ENCODE results near the gene S100B. TPM values are rescaled to one million over a fixed set of nuclear protein-coding genes. Genes with fewer than 3 reads are reported as not detected.

S100B gene
- total RNA-seq, 1 experiment from 2014 or later = not detected

- peaks cover 44 to 56% of the 10 kb centered on the region in 2 experiments for H3K36me3 ChIP-seq (ENCODE audit: control insufficient read depth in 1 of 2, insufficient read depth in 2 of 2, low read length in 2 of 2)
- no peak for DNase-seq (ENCODE audit: low read depth, low spot score)
- ATAC-seq = no peak
- no TSS peak for BruUV-seq (replicated peaks)
- no peaks in the 10 kb centered on the region for H3K27me3 ChIP-seq (ENCODE audit: insufficient read depth, low read length)
- POLR2A ChIA-PET = no interaction called here
- RAD21 ChIA-PET (ENCODE audit: low non-redundant PET in 1 of 2, low total read pairs in 2 of 2, uncharacterized antibody in 2 of 2, unreplicated experiment in 2 of 2) = no interaction called here
- no peak overlapping the region for H2AFZ ChIP-seq (ENCODE audit: low read depth, low read length, poor library complexity, severe bottlenecking)
- CTCF ChIA-PET = no interaction called here
- H3K9ac ChIP-seq (ENCODE audit: low read length) = no peak overlapping the region
- no peaks in the 10 kb centered on the region for H3K4me1 ChIP-seq (ENCODE audit: control insufficient read depth in 1 of 2, insufficient read depth in 2 of 2, low read length in 2 of 2)
- H3K27ac ChIP-seq (ENCODE audit: low read depth, low read length) = no peak overlapping the region
- intact Hi-C loops (cut with micrococcal nuclease) = no loop called here
- H3K9me3 ChIP-seq (ENCODE audit: control insufficient read depth in 1 of 2, insufficient read depth in 1 of 2, low read depth in 1 of 2, low read length in 2 of 2) = no peaks in the 10 kb centered on the region
- no peak overlapping the region for H3K4me2 ChIP-seq (ENCODE audit: low read length)
- TF ChIP-seq TCF7L2 (IDR thresholded peaks at IDR 0.05; ENCODE audit: borderline replicate concordance, extremely low read depth, insufficient read depth, insufficient read length) (no peak), EZH2 (IDR thresholded peaks at IDR 0.05) (no peak), ZBTB33 (IDR thresholded peaks at IDR 0.05; ENCODE audit: extremely low read depth, insufficient replicate concordance, low read length) (no peak), CBX3 (IDR thresholded peaks at IDR 0.05; ENCODE audit: low read depth) (no peak), JUND (IDR thresholded peaks at IDR 0.05) (no peak)
- no peak overlapping the region for H3K4me3 ChIP-seq (replicated peaks in 1 of 2; ENCODE audit: low read depth in 1 of 2, low read length in 2 of 2)
- H4K20me1 ChIP-seq (ENCODE audit: insufficient read depth) = no peaks in the 10 kb centered on the region
- no peaks in the 10 kb centered on the region for H3K9me2 ChIP-seq (ENCODE audit: insufficient read depth)
- peaks cover 3% of the 10 kb centered on the region; the same call in 1 of the 2 replicates for H3K79me2 ChIP-seq (ENCODE audit: insufficient read depth, low read length)
Observed at GRCh38 chr21:46648539-46648938, 43.7 kb upstream of the S100B start.

- Histone ChIP-seq H3K27ac (ENCODE audit: low read depth, low read length) (no peak overlapping the region), H3K9me3 (ENCODE audit: control insufficient read depth in 1 of 2, insufficient read depth in 1 of 2, low read depth in 1 of 2, low read length in 2 of 2) (no peaks in the 10 kb centered on the region), H3K9me2 (ENCODE audit: insufficient read depth) (no peaks in the 10 kb centered on the region), H3K4me2 (ENCODE audit: low read length) (no peak overlapping the region), H3K9ac (ENCODE audit: low read length) (no peak overlapping the region), H3K4me1 (ENCODE audit: control insufficient read depth in 1 of 2, insufficient read depth in 2 of 2, low read length in 2 of 2) (no peaks in the 10 kb centered on the region), H3K79me2 (ENCODE audit: insufficient read depth, low read length) (peaks cover 3% of the 10 kb centered on the region; the same call in 1 of the 2 replicates), H3K27me3 (ENCODE audit: insufficient read depth, low read length) (no peaks in the 10 kb centered on the region), H2AFZ (ENCODE audit: low read depth, low read length, poor library complexity, severe bottlenecking) (no peak overlapping the region), H4K20me1 (ENCODE audit: insufficient read depth) (no peaks in the 10 kb centered on the region), H3K4me3 (replicated peaks in 1 of 2; ENCODE audit: low read depth in 1 of 2, low read length in 2 of 2) (no peak overlapping the region), H3K36me3 (ENCODE audit: control insufficient read depth in 1 of 2, insufficient read depth in 2 of 2, low read length in 2 of 2) (peaks cover 28 to 45% of the 10 kb centered on the region in 2 experiments; a peak in 3 of 4 replicates)
- no peak for DNase-seq (ENCODE audit: low read depth, low spot score)
- ATAC-seq = no peak
- ChIA-PET RAD21 (ENCODE audit: low non-redundant PET in 1 of 2, low total read pairs in 2 of 2, uncharacterized antibody in 2 of 2, unreplicated experiment in 2 of 2) (no interaction called here), CTCF (no interaction called here), POLR2A (no interaction called here)
- intact Hi-C loops (cut with micrococcal nuclease) = no loop called here
- no TSS peak for BruUV-seq (replicated peaks)
- TF ChIP-seq TCF7L2 (IDR thresholded peaks at IDR 0.05; ENCODE audit: borderline replicate concordance, extremely low read depth, insufficient read depth, insufficient read length) (no peak), EZH2 (IDR thresholded peaks at IDR 0.05) (no peak), RAD21 (IDR thresholded peaks at IDR 0.05; ENCODE audit: low read depth) (no peak), POLR2AphosphoS5 (IDR thresholded peaks at IDR 0.05; ENCODE audit: low read depth, low read length) (no peak), POLR2A (IDR thresholded peaks at IDR 0.05; ENCODE audit: borderline replicate concordance, extremely low read depth, insufficient read depth, insufficient read length) (no peak), ZBTB33 (IDR thresholded peaks at IDR 0.05; ENCODE audit: extremely low read depth, insufficient replicate concordance, low read length) (no peak), EZH2phosphoT487 (IDR thresholded peaks at IDR 0.05; ENCODE audit: borderline replicate concordance) (no peak), ATF3 (IDR thresholded peaks at IDR 0.05) (no peak), SIN3A (IDR thresholded peaks at IDR 0.05; ENCODE audit: low read depth) (no peak)
Observed at GRCh38 chr21:46646541-46647154, 41.8 kb upstream of the S100B start.
